Endothelial cell of umbilical vein (primary cell): ENCODE data around the gene CD55. TPM values are rescaled to one million over a fixed set of nuclear protein-coding genes. Genes with fewer than 3 reads are reported as not detected.

ENCODE experiments used
- BruUV-seq: library from RNA; stranded (reverse); fragments of 400-500 nt; replicated peaks from 2 replicates; lab custom pipeline; 2021; lab: Mats Ljungman, UMichigan
- CTCF ChIA-PET: fragments of 300-600, 350-600 bp; sonication (Branson Sonifier 250); formaldehyde crosslinking; loops from one replicate; lab custom pipeline; 2021; ENCODE audit warnings: antibody characterized with exemption, inconsistent platforms; lab: Charles Lee
- POLR2A ChIA-PET: fragments of 300-600, 350-600 bp; sonication (Branson Sonifier 250); formaldehyde crosslinking; loops from one replicate; lab custom pipeline; 2021; ENCODE audit warnings: antibody characterized with exemption, inconsistent platforms; lab: Charles Lee
- DNase-seq: peaks from one replicate; pipeline ENCODE4 v3.0.0-alpha.2; 2011; ENCODE audit warnings: low read depth, low spot score
- FAIRE-seq: peaks from 2 replicates; lab custom pipeline; 2011; peaks lifted over from hg19 to GRCh38; lab: Jason Lieb, UNC
- H2AFZ ChIP-seq: 2 replicates; pipeline ENCODE4 v1.6.0; 2012; ENCODE audit warnings: low read depth, low read length, control low read depth, inconsistent platforms
- H3K27ac ChIP-seq: 2 replicates; pipeline ENCODE4 v1.5.1; 2011; ENCODE audit warnings: low read depth, mild to moderate bottlenecking, control low read depth, low read length, moderate library complexity; ENCODE audit not compliant: insufficient read depth
- H3K27me3 ChIP-seq, 2 experiments: 2 replicates each; pipeline versions ENCODE4 v1.6.0 to v1.6.1; 2011; ENCODE audit warnings: low read length in 2 of 2, mixed read lengths in 1 of 2; ENCODE audit not compliant: control insufficient read depth in 2 of 2, insufficient read depth in 2 of 2
- H3K36me3 ChIP-seq, 2 experiments: 2 replicates in 1 of 2; 3 replicates in 1 of 2; pipeline ENCODE4 v1.5.1; 2011; ENCODE audit warnings: low read length in 2 of 2, mild to moderate bottlenecking in 1 of 2, moderate library complexity in 1 of 2; ENCODE audit not compliant: control insufficient read depth in 2 of 2, insufficient read depth in 2 of 2; ENCODE audit errors: extremely low read depth in 1 of 2
- H3K4me1 ChIP-seq: 3 replicates; pipeline ENCODE4 v1.5.1; 2011; ENCODE audit warnings: mild to moderate bottlenecking, low read length; ENCODE audit not compliant: control insufficient read depth, insufficient read depth; ENCODE audit errors: extremely low read depth
- H3K4me2 ChIP-seq: 2 replicates; pipeline ENCODE4 v1.6.1; 2011; ENCODE audit warnings: low read length, control low read depth, mixed read lengths; ENCODE audit not compliant: insufficient read depth
- H3K4me3 ChIP-seq, 3 experiments: fragments of 200-600 bp in 1 of 3; sonication (generic), shearing (Covaris generic) in 1 of 3; replicated peaks in 1 of 3; 2 replicates each; pipeline ENCODE4 v1.5.1; 2011 to 2016; ENCODE audit warnings: control low read depth in 3 of 3, low read length in 3 of 3, mild to moderate bottlenecking in 2 of 3, inconsistent platforms in 1 of 3, low read depth in 1 of 3, moderate library complexity in 1 of 3; ENCODE audit not compliant: insufficient read depth in 1 of 3
- H3K79me2 ChIP-seq: 2 replicates; pipeline ENCODE4 v1.6.0; 2012; ENCODE audit warnings: low read length, inconsistent platforms; ENCODE audit not compliant: control insufficient read depth, insufficient read depth
- H3K9ac ChIP-seq: replicated peaks from 2 replicates; pipeline ENCODE3; 2011; ENCODE audit warnings: low read length, control low read depth; ENCODE audit not compliant: insufficient read depth; ENCODE audit errors: extremely low read depth
- H3K9me1 ChIP-seq: replicated peaks from 3 replicates; pipeline ENCODE4 v1.6.0; 2011; ENCODE audit warnings: mild to moderate bottlenecking, low read length; ENCODE audit not compliant: control insufficient read depth, insufficient read depth; ENCODE audit errors: extremely low read depth
- H3K9me3 ChIP-seq: replicated peaks from 2 replicates; pipeline ENCODE4 v1.5.1; 2012; ENCODE audit warnings: low read length, inconsistent platforms; ENCODE audit not compliant: control insufficient read depth, insufficient read depth
- H4K20me1 ChIP-seq: replicated peaks from 2 replicates; pipeline ENCODE3; 2011; ENCODE audit warnings: mild to moderate bottlenecking, low read length; ENCODE audit not compliant: control insufficient read depth, insufficient read depth; ENCODE audit errors: extremely low read depth
- CTCF ChIP-seq, 2 donors: IDR thresholded peaks; 1 replicate in 1 of 2; 2 replicates in 1 of 2; pipeline ENCODE4 v1.5.1; 2011; ENCODE audit warnings: low read length in 2 of 2, mild to moderate bottlenecking in 2 of 2, moderate library complexity in 2 of 2, control low read depth in 1 of 2, inconsistent platforms in 1 of 2, low read depth in 1 of 2; ENCODE audit not compliant: insufficient read depth in 1 of 2; ENCODE audit errors: extremely low read depth in 1 of 2
- EZH2 ChIP-seq: IDR thresholded peaks from 2 replicates; pipeline ENCODE4 v1.6.1; 2012; ENCODE audit warnings: borderline replicate concordance, low read depth, mild to moderate bottlenecking, moderate library complexity, low read length, inconsistent platforms; ENCODE audit not compliant: severe bottlenecking
- FOS ChIP-seq: IDR thresholded peaks from 2 replicates; pipeline ENCODE4 v1.6.1; 2011; ENCODE audit warnings: mild to moderate bottlenecking, low read length, moderate library complexity, borderline replicate concordance; ENCODE audit not compliant: insufficient read depth
- GATA2 ChIP-seq: IDR thresholded peaks from 2 replicates; pipeline ENCODE4 v1.7.0; 2011; ENCODE audit warnings: low read depth, mild to moderate bottlenecking, moderate library complexity, mixed read lengths, low read length; ENCODE audit not compliant: insufficient read length, insufficient read depth
- JUN ChIP-seq: IDR thresholded peaks from 2 replicates; pipeline ENCODE4 v1.6.1; 2011; ENCODE audit warnings: borderline replicate concordance, low read depth; ENCODE audit not compliant: insufficient read length, insufficient read depth
- MAX ChIP-seq: IDR thresholded peaks from 2 replicates; pipeline ENCODE4 v1.6.1; 2011; ENCODE audit not compliant: insufficient read depth, insufficient read length
- MYC ChIP-seq: IDR thresholded peaks from one replicate; pipeline ENCODE4 v1.6.1; 2011; ENCODE audit warnings: mild to moderate bottlenecking, low read depth, low read length
- POLR2A ChIP-seq: IDR thresholded peaks from 2 replicates; pipeline ENCODE4 v1.6.1; 2012; ENCODE audit warnings: low read depth, mild to moderate bottlenecking, control low read depth, low read length
- POLR2AphosphoS5 ChIP-seq: IDR thresholded peaks from 2 replicates; pipeline ENCODE4 v1.6.1; 2012; ENCODE audit warnings: low read depth, mild to moderate bottlenecking, control low read depth, low read length, moderate library complexity; ENCODE audit not compliant: insufficient read depth
- dilution Hi-C: fragments of 300-500 bp; cut with MboI; formaldehyde crosslinking; loops from one replicate; pipeline ENCODE4 v1.15.0; 2019; ENCODE audit warnings: low sequenced_read_pairs; ENCODE audit not compliant: extremely low pct_ligation_motif_present
- intact Hi-C: fragments of 100-400 bp; cut with micrococcal nuclease; formaldehyde crosslinking; loops from one replicate; pipeline ENCODE4 v1.10.0; 2022
- polyA plus RNA-seq, 4 experiments: library from polyadenylated mRNA; depleted of rRNA in 3 of 4; stranded (reverse) in 3 of 4; unstranded in 1 of 4; fragments of >200 nt; gene quantifications; 2 replicates each; pipeline versions ENCODE4 v1.2.1 to v1.2.3, GENCODE V29; 2011 to 2012; ENCODE audit warnings: missing spikeins in 1 of 4
- total RNA-seq: library from RNA; stranded (reverse); gene quantifications from 2 replicates; pipeline ENCODE4 v1.2.3, GENCODE V29; 2021

CD55 gene
- total and polyA plus RNA-seq, 2 donors (not counting 3 experiments of a cell fraction or from before 2014, with no cell fraction given), result 111 to 179 TPM

DNA sequence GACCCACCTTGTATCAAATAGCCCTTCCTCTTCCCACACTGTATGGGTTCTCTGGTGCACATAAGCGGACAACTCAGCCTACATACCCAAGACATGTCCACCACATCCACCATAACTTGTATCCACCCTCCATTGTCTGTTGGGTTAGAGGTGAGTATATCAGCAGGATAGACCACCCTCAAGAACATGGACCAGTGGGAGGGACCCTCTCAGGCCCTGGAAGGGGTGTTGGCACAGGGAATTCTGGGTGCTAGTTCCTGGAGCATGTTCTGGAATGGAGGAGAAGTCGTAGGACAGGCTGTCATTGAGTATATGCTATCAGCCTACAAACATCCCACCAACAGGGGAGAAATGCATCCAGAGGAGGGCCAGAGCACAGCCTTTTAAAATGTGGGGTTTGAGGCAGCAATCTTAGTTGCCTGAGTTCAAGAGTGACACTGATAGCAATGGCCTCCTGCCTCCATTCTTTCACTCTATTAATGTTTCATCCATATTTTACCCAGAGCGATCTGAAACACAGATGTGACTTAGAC, 7.5 kb downstream of the CD55 start:
- no peak overlapping the region for H3K4me3 ChIP-seq
- dilution Hi-C loops, result no loop called here
- CTCF ChIA-PET, result interaction anchor here (0.9 to 1.2 kb wide), 2 partner anchors 69 to 76 kb away, joined by 5 read pairs; no protein-coding TSS in a partner anchor
- no peaks in the 10 kb centered on the region for H4K20me1 ChIP-seq
- H3K4me1 ChIP-seq, result peaks cover 13% of the 10 kb centered on the region
- no peaks in the 10 kb centered on the region for H3K27me3 ChIP-seq
- no peak overlapping the region for H3K9ac ChIP-seq
- no peak for TF ChIP-seq FOS
- TF ChIP-seq GATA2, result no peak
- TF ChIP-seq MAX, result no peak
- TF ChIP-seq MYC, result no peak
- no peak for TF ChIP-seq POLR2AphosphoS5
- no peak for TF ChIP-seq EZH2
- no peak for TF ChIP-seq POLR2A
- no peak for TF ChIP-seq JUN
- TF ChIP-seq CTCF (IDR thresholded peaks at IDR 0.05; ENCODE audit: extremely low read depth in 1 of 2, insufficient read depth in 1 of 2, low read depth in 1 of 2, low read length in 2 of 2), result no peak
- FAIRE-seq (no peak), DNase-seq (no peak)
- H3K79me2 ChIP-seq, result peaks cover 4% of the 10 kb centered on the region
- POLR2A ChIA-PET, result no interaction called here
- no peaks in the 10 kb centered on the region for H3K9me1 ChIP-seq
- no TSS peak for BruUV-seq
- intact Hi-C loops, result no loop called here
- H3K9me3 ChIP-seq, result no peaks in the 10 kb centered on the region
- no peak overlapping the region for H3K4me2 ChIP-seq
- no peak overlapping the region for H2AFZ ChIP-seq
- peaks cover 16 to 20% of the 10 kb centered on the region in 2 experiments for H3K36me3 ChIP-seq
- H3K27ac ChIP-seq, result no peak overlapping the region
